Gastroesophageal sphincter (tissue), 4 donors: ENCODE data around the gene POFUT2. TPM values are rescaled to one million over a fixed set of nuclear protein-coding genes. Genes with fewer than 3 reads are reported as not detected.

ENCODE experiments used
- ATAC-seq: fragments of 150-250 bp; one replicate; pipeline ENCODE4 v1.9.1; 2016; ENCODE audit warnings: mild to moderate bottlenecking, moderate library complexity
- H3K27ac ChIP-seq, 4 donors: fragments of 200-600 bp; sonication (generic) in 3 of 4; 1 replicate in 3 of 4; 2 replicates in 1 of 4; pipeline ENCODE4 v1.5.1; 2016 to 2019
- H3K27me3 ChIP-seq: fragments of 200-600 bp; sonication (generic); one replicate; pipeline ENCODE4 v1.5.1; 2019
- H3K36me3 ChIP-seq, 2 donors: fragments of 200-600 bp; sonication (generic); one replicate each; pipeline ENCODE4 v1.5.1; 2019; ENCODE audit warnings: control low read depth in 1 of 2
- H3K4me1 ChIP-seq, 3 donors: fragments of 200-600 bp; sonication (generic); 1 replicate in 2 of 3; 2 replicates in 1 of 3; pipeline ENCODE4 v1.5.1; 2016 to 2019; ENCODE audit warnings: control low read depth in 2 of 3
- H3K4me3 ChIP-seq, 2 donors: fragments of 200-600 bp; sonication (generic); one replicate each; pipeline ENCODE4 v1.5.1; 2019; ENCODE audit warnings: mild to moderate bottlenecking in 1 of 2, moderate library complexity in 1 of 2
- H3K9me3 ChIP-seq, 3 donors: fragments of 200-600 bp; sonication (generic); one replicate each; pipeline ENCODE4 v1.5.1; 2017 to 2019; ENCODE audit warnings: control low read depth in 2 of 3
- CTCF ChIP-seq, 4 experiments: fragments of 200-600 bp in 2 of 4; fragments of 450-650 bp in 2 of 4; sonication (generic) in 1 of 4; IDR thresholded peaks; one replicate each; pipeline ENCODE4 v1.5.1; 2017 to 2019; ENCODE audit warnings: antibody characterized with exemption in 4 of 4, mild to moderate bottlenecking in 2 of 4, moderate library complexity in 2 of 4
- EP300 ChIP-seq: sonication (generic); formaldehyde crosslinking; IDR thresholded peaks from one replicate; pipeline ENCODE4 v1.6.1; 2017; ENCODE audit warnings: antibody characterized with exemption, mild to moderate bottlenecking
- POLR2A ChIP-seq, 2 donors: fragments of 450-650 bp; IDR thresholded peaks; one replicate each; pipeline ENCODE4 v1.6.1; 2017; ENCODE audit warnings: antibody characterized with exemption in 2 of 2, mild to moderate bottlenecking in 2 of 2, moderate library complexity in 1 of 2
- POLR2AphosphoS5 ChIP-seq: sonication (generic); formaldehyde crosslinking; IDR thresholded peaks from one replicate; pipeline ENCODE4 v1.6.1; 2017; ENCODE audit warnings: antibody characterized with exemption
- WGBS, 2 donors: methylation state at CpG; one replicate each; pipeline ENCODE4 v1.1.5; 2018; ENCODE audit warnings: low coverage in 1 of 2; 5-methylcytosine and 5-hydroxymethylcytosine counted together
- total RNA-seq, 4 donors: library from RNA; depleted of rRNA; stranded (reverse); fragments of >200 nt; gene quantifications; one replicate each; pipeline ENCODE4 v1.1.0, GENCODE V29; 2016

POFUT2 gene
- total RNA-seq, 4 donors from 2014 or later: 17.6 to 31.1 (median 24.2) TPM

GRCh38 chr21:45244799-45245340 is 42.8 kb downstream of the POFUT2 start:
- H3K27me3 ChIP-seq: peaks cover 11% of the 10 kb centered on the region
- no peak overlapping the region for H3K27ac ChIP-seq
- WGBS, 2 donors: 78% methylated on average over 2 of the region's 8 CpGs; no CpG with 5 or more reads in 1 of the 2 donors
- no peak for ATAC-seq
- H3K36me3 ChIP-seq: no peaks in the 10 kb centered on the region
- peaks cover 0 to 13% (median 5%) of the 10 kb centered on the region in 3 donors for H3K4me1 ChIP-seq
- peaks cover 0 to 35% (median 0%) of the 10 kb centered on the region in 3 donors for H3K9me3 ChIP-seq
- TF ChIP-seq POLR2AphosphoS5 (no peak), POLR2A (IDR thresholded peaks at IDR 0.05) (no peak), EP300 (no peak), CTCF (IDR thresholded peaks at IDR 0.05) (no peak)
- H3K4me3 ChIP-seq: no peak overlapping the region

- 51 to 89% methylated on average over 3 of the region's 3 CpGs for WGBS, 2 donors
- Histone ChIP-seq H3K27me3 (peaks cover 11% of the 10 kb centered on the region), H3K4me3 (no peak overlapping the region), H3K36me3 (no peaks in the 10 kb centered on the region), H3K27ac (no peak overlapping the region), H3K9me3 (peaks cover 0 to 35% (median 0%) of the 10 kb centered on the region in 3 donors), H3K4me1 (peaks cover 0 to 5% (median under 1%) of the 10 kb centered on the region in 3 donors)
- no peak for ATAC-seq
- TF ChIP-seq EP300: no peak
- no peak for TF ChIP-seq POLR2A (IDR thresholded peaks at IDR 0.05)
- no peak for TF ChIP-seq POLR2AphosphoS5
- TF ChIP-seq CTCF (IDR thresholded peaks at IDR 0.05): no peak
These were observed 44.1 kb downstream of the POFUT2 start for GRCh38 chr21:45243603-45244002.

GRCh38 chr21:45241357-45241756 is 46.3 kb downstream of the POFUT2 start:
- H3K9me3 ChIP-seq: peaks cover 0 to 35% (median 0%) of the 10 kb centered on the region in 3 donors
- H3K36me3 ChIP-seq: no peaks in the 10 kb centered on the region
- no peak overlapping the region for H3K27ac ChIP-seq
- no peak overlapping the region for H3K4me3 ChIP-seq
- ATAC-seq: no peak
- peaks cover 26% of the 10 kb centered on the region for H3K27me3 ChIP-seq
- WGBS, 2 donors: 93 to 94% methylated on average over 2 to 3 of the region's 3 CpGs
- no peak for TF ChIP-seq EP300
- no peak for TF ChIP-seq POLR2AphosphoS5
- TF ChIP-seq POLR2A (IDR thresholded peaks at IDR 0.05): no peak
- no peak for TF ChIP-seq CTCF (IDR thresholded peaks at IDR 0.05)
- no peaks in the 10 kb centered on the region for H3K4me1 ChIP-seq

GRCh38 chr21:45237401-45237800 is 50.3 kb downstream of the POFUT2 start:
- TF ChIP-seq EP300: no peak
- no peak for TF ChIP-seq POLR2A (IDR thresholded peaks at IDR 0.05)
- TF ChIP-seq POLR2AphosphoS5: no peak
- no peak for TF ChIP-seq CTCF (IDR thresholded peaks at IDR 0.05)
- no peak overlapping the region for H3K27ac ChIP-seq
- peaks cover 0 to 16% (median 0%) of the 10 kb centered on the region in 3 donors for H3K9me3 ChIP-seq
- WGBS, 2 donors: 89 to 90% methylated on average over 7 of the region's 7 CpGs
- no peaks in the 10 kb centered on the region for H3K36me3 ChIP-seq
- peaks cover 41% of the 10 kb centered on the region for H3K27me3 ChIP-seq
- H3K4me1 ChIP-seq: no peaks in the 10 kb centered on the region
- ATAC-seq: no peak
- no peak overlapping the region for H3K4me3 ChIP-seq

GRCh38 chr21:45236481-45236880 is 51.2 kb downstream of the POFUT2 start:
- no peak for TF ChIP-seq EP300
- TF ChIP-seq POLR2A (IDR thresholded peaks at IDR 0.05): no peak
- no peak for TF ChIP-seq POLR2AphosphoS5
- TF ChIP-seq CTCF (IDR thresholded peaks at IDR 0.05): no peak
- H3K4me3 ChIP-seq: no peak overlapping the region
- ATAC-seq: no peak
- no peak overlapping the region for H3K27ac ChIP-seq
- H3K4me1 ChIP-seq: no peaks in the 10 kb centered on the region
- peaks cover 0 to 7% (median 0%) of the 10 kb centered on the region in 3 donors for H3K9me3 ChIP-seq
- peaks cover 41% of the 10 kb centered on the region for H3K27me3 ChIP-seq
- H3K36me3 ChIP-seq: no peaks in the 10 kb centered on the region
- WGBS, 2 donors: 60% methylated on average over 1 of the region's 2 CpGs; no CpG with 5 or more reads in 1 of the 2 donors
